ENCODE results near the gene PIEZO2. TPM values are rescaled to one million over a fixed set of nuclear protein-coding genes. Genes with fewer than 3 reads are reported as not detected.
"Not testable (repeated sequence)": the region's sequence is repeated elsewhere in the genome, so short reads cannot be mapped to it uniquely, and the experiment has no call there.

The PIEZO2 gene
- total and polyA plus RNA-seq, 2 donors (not counting 1 experiment from before 2014, with no cell fraction given): not detected

DNA sequence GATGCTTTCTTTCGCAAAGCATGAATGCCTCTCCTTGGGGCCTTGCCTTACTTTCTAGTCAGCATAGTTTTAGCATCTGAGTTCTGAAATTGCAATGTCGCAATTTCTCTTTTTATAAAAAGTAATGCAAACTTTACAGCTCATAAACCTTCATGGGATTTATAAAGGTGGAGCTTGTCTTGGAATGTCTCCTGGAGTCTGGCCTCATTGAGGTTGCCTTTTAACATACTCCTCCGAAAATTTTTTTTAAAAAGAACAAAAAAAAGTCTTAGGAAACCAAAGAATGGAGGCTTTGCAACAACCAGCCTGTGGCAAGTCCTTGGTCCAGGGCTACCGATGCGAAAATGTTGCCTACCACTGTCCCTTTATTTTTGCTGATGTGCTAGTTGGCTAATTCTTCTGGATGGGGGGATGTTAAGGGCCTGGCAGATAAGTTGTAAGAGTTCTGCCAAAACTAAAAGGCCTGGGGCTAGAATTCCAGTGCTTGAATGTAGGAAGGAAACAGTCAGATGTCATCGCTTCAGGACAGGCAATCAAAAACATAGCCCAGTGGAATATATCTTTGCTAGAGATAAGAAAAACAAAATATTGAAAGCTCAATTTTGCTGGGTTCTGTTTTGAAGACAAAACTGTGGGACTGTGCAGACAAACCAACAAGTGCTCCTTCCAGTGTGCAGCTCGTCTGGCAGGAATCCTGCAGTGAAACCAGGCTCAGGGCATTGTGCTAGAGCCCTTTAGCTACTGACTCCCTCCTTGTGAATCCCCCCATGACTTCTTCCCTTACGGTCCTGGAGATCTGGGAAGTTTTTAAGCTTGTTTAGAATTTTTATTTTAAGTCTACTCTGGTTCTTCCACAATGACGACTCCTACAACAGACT lies 213.0 kb downstream of the PIEZO2 start:
- peaks cover 11% of the 10 kb centered on the region for H3K27me3 Mint-ChIP-seq
- no peak overlapping the region for H3K4me3 Mint-ChIP-seq
- H3K9me3 ChIP-seq (ENCODE audit: control extremely low read depth in 1 of 3, control insufficient read depth in 2 of 3, insufficient read depth in 1 of 3, low read length in 2 of 3): peaks cover 0 to 1% (median 0%) of the 10 kb centered on the region in 3 donors
- intact Hi-C loops (cut with micrococcal nuclease): no loop called here
- no peaks in the 10 kb centered on the region for H4K20me1 ChIP-seq (ENCODE audit: control insufficient read depth, insufficient read depth, low read length, poor library complexity, severe bottlenecking)
- no peaks in the 10 kb centered on the region for H3K9me3 Mint-ChIP-seq (ENCODE audit: insufficient read depth)
- no peak overlapping the region for H3K27ac ChIP-seq (ENCODE audit: low read length in 2 of 2)
- no peaks in the 10 kb centered on the region for H3K36me3 ChIP-seq (replicated peaks in 1 of 2; ENCODE audit: control extremely low read depth in 1 of 2, control insufficient read depth in 1 of 2, extremely low read depth in 1 of 2, insufficient read depth in 2 of 2, low read length in 1 of 2)
- H3K79me2 ChIP-seq (ENCODE audit: control insufficient read depth, insufficient read depth, low read length): no peaks in the 10 kb centered on the region
- TF ChIP-seq EZH2 (IDR thresholded peaks at IDR 0.05; ENCODE audit: borderline replicate concordance, insufficient read depth, low read depth, low read length, poor library complexity, severe bottlenecking): no peak
- TF ChIP-seq, protein P1, sequence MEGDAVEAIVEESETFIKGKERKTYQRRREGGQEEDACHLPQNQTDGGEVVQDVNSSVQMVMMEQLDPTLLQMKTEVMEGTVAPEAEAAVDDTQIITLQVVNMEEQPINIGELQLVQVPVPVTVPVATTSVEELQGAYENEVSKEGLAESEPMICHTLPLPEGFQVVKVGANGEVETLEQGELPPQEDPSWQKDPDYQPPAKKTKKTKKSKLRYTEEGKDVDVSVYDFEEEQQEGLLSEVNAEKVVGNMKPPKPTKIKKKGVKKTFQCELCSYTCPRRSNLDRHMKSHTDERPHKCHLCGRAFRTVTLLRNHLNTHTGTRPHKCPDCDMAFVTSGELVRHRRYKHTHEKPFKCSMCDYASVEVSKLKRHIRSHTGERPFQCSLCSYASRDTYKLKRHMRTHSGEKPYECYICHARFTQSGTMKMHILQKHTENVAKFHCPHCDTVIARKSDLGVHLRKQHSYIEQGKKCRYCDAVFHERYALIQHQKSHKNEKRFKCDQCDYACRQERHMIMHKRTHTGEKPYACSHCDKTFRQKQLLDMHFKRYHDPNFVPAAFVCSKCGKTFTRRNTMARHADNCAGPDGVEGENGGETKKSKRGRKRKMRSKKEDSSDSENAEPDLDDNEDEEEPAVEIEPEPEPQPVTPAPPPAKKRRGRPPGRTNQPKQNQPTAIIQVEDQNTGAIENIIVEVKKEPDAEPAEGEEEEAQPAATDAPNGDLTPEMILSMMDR (IDR thresholded peaks at IDR 0.05): no peak
- no peak overlapping the region for H3K4me2 ChIP-seq (replicated peaks; ENCODE audit: low read depth, low read length, poor library complexity, severe bottlenecking)
- H3K27me3 ChIP-seq (replicated peaks in 1 of 4; ENCODE audit: control extremely low read depth in 1 of 4, control insufficient read depth in 3 of 4, insufficient read depth in 4 of 4, low read length in 3 of 4): peaks cover 0 to 4% (median 2%) of the 10 kb centered on the region in 4 experiments
- CTCF ChIA-PET: no interaction called here
- DNase-seq: no peak
- ATAC-seq (ENCODE audit: low read depth): no peak
- WGBS (ENCODE audit: insufficient coverage): 85% methylated on average over 5 of the region's 9 CpGs
- H3K4me1 Mint-ChIP-seq: no peaks in the 10 kb centered on the region
- H3K4me1 ChIP-seq (ENCODE audit: control insufficient read depth in 2 of 2, insufficient read depth in 2 of 2, low read length in 2 of 2): no peaks in the 10 kb centered on the region
- no peak overlapping the region for H3K4me3 ChIP-seq (ENCODE audit: control extremely low read depth in 1 of 5, extremely low read depth in 1 of 5, insufficient read depth in 1 of 5, low read depth in 2 of 5, low read length in 4 of 5)
- no peak overlapping the region for H3K9ac ChIP-seq (ENCODE audit: low read length)
- POLR2A ChIA-PET: no interaction called here
- H2AFZ ChIP-seq (ENCODE audit: insufficient read depth, low read depth, low read length, poor library complexity, severe bottlenecking): no peak overlapping the region
- H3K27ac Mint-ChIP-seq: no peak overlapping the region

DNA sequence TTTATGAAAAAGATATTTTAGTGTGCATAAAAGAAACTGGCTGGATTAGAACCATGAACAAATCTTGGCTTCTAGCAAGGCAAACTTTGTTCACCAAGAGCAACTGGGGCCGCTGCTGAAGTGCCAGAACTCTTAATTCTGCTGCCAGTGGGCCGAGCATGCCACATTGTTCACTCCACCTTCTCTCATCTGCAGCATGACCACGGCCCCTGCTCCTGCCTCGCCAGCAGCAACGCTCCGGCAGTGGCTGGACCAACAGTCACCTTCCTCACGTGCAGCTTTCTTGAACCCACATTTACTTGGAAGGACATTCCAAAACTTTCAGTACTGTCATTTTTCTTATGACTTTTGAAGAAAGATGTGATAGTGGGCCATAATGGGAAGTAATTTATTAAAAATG lies 213.8 kb downstream of the PIEZO2 start:
- 86% methylated on average over 6 of the region's 7 CpGs for WGBS (ENCODE audit: insufficient coverage)
- Histone ChIP-seq H3K9me3 (ENCODE audit: control extremely low read depth in 1 of 3, control insufficient read depth in 2 of 3, insufficient read depth in 1 of 3, low read length in 2 of 3) (peaks cover 0 to 1% (median 0%) of the 10 kb centered on the region in 3 donors), H3K9ac (ENCODE audit: low read length) (no peak overlapping the region), H3K4me2 (replicated peaks; ENCODE audit: low read depth, low read length, poor library complexity, severe bottlenecking) (no peak overlapping the region), H3K27me3 (replicated peaks in 1 of 4; ENCODE audit: control extremely low read depth in 1 of 4, control insufficient read depth in 3 of 4, insufficient read depth in 4 of 4, low read length in 3 of 4) (peaks cover 0 to 4% (median 2%) of the 10 kb centered on the region in 4 experiments), H4K20me1 (ENCODE audit: control insufficient read depth, insufficient read depth, low read length, poor library complexity, severe bottlenecking) (no peaks in the 10 kb centered on the region), H3K79me2 (ENCODE audit: control insufficient read depth, insufficient read depth, low read length) (no peaks in the 10 kb centered on the region), H3K4me3 (ENCODE audit: control extremely low read depth in 1 of 5, extremely low read depth in 1 of 5, insufficient read depth in 1 of 5, low read depth in 2 of 5, low read length in 4 of 5) (no peak overlapping the region), H3K27ac (ENCODE audit: low read length in 2 of 2) (no peak overlapping the region), H3K36me3 (replicated peaks in 1 of 2; ENCODE audit: control extremely low read depth in 1 of 2, control insufficient read depth in 1 of 2, extremely low read depth in 1 of 2, insufficient read depth in 2 of 2, low read length in 1 of 2) (no peaks in the 10 kb centered on the region), H3K4me1 (ENCODE audit: control insufficient read depth in 2 of 2, insufficient read depth in 2 of 2, low read length in 2 of 2) (no peaks in the 10 kb centered on the region), H2AFZ (ENCODE audit: insufficient read depth, low read depth, low read length, poor library complexity, severe bottlenecking) (no peak overlapping the region)
- intact Hi-C loops (cut with micrococcal nuclease): no loop called here
- peaks cover 11% of the 10 kb centered on the region for H3K27me3 Mint-ChIP-seq
- DNase-seq (no peak), ATAC-seq (ENCODE audit: low read depth) (no peak)
- ChIA-PET CTCF (no interaction called here), POLR2A (no interaction called here)
- TF ChIP-seq EZH2 (IDR thresholded peaks at IDR 0.05; ENCODE audit: borderline replicate concordance, insufficient read depth, low read depth, low read length, poor library complexity, severe bottlenecking): no peak
- TF ChIP-seq, protein P1 (IDR thresholded peaks at IDR 0.05): no peak
- H3K4me1 Mint-ChIP-seq: no peaks in the 10 kb centered on the region
- no peak overlapping the region for H3K4me3 Mint-ChIP-seq
- H3K9me3 Mint-ChIP-seq (ENCODE audit: insufficient read depth): no peaks in the 10 kb centered on the region
- H3K27ac Mint-ChIP-seq: no peak overlapping the region

DNA sequence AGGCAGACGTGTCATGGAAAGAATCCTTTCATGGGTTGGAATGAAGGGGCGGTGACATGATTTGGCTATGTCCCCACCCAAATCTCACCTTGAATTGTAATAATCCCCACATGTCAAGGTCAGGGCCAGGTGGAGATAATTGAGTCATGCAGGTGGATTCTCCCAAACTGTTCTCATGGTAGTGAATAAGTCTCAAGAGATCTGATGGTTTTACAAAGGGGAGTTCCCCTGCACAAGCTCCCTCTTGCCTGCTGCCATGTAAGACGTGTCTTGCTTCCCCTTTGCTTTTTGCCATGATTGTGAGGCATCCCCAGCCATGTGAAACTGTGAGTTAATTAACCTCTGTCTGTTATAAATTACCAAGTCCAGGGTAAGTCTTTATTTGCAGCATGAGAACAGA lies 215.7 kb downstream of the PIEZO2 start:
- H3K27me3 ChIP-seq (replicated peaks in 1 of 4; ENCODE audit: control extremely low read depth in 1 of 4, control insufficient read depth in 3 of 4, insufficient read depth in 4 of 4, low read length in 3 of 4); H4K20me1 ChIP-seq (ENCODE audit: control insufficient read depth, insufficient read depth, low read length, poor library complexity, severe bottlenecking); H3K9me3 Mint-ChIP-seq (ENCODE audit: insufficient read depth); H3K4me2 ChIP-seq (replicated peaks; ENCODE audit: low read depth, low read length, poor library complexity, severe bottlenecking); H2AFZ ChIP-seq (ENCODE audit: insufficient read depth, low read depth, low read length, poor library complexity, severe bottlenecking); H3K4me3 Mint-ChIP-seq; H3K9me3 ChIP-seq (ENCODE audit: control extremely low read depth in 1 of 3, control insufficient read depth in 2 of 3, insufficient read depth in 1 of 3, low read length in 2 of 3); H3K9ac ChIP-seq (ENCODE audit: low read length); CTCF ChIA-PET; intact Hi-C loops (cut with micrococcal nuclease); H3K4me1 ChIP-seq (ENCODE audit: control insufficient read depth in 2 of 2, insufficient read depth in 2 of 2, low read length in 2 of 2); ATAC-seq (ENCODE audit: low read depth); POLR2A ChIA-PET; H3K4me1 Mint-ChIP-seq; DNase-seq; H3K27ac Mint-ChIP-seq; H3K36me3 ChIP-seq (replicated peaks in 1 of 2; ENCODE audit: control extremely low read depth in 1 of 2, control insufficient read depth in 1 of 2, extremely low read depth in 1 of 2, insufficient read depth in 2 of 2, low read length in 1 of 2); H3K27ac ChIP-seq (ENCODE audit: low read length in 2 of 2); H3K4me3 ChIP-seq (ENCODE audit: control extremely low read depth in 1 of 5, extremely low read depth in 1 of 5, insufficient read depth in 1 of 5, low read depth in 2 of 5, low read length in 4 of 5); H3K79me2 ChIP-seq (ENCODE audit: control insufficient read depth, insufficient read depth, low read length): not testable (repeated sequence)
- H3K27me3 Mint-ChIP-seq: peaks cover 14% of the 10 kb centered on the region
- WGBS (ENCODE audit: insufficient coverage): 0% methylated on average over 1 of the region's 3 CpGs

Measured in B cell (primary cell).